Glutamatergic neuron (in vitro differentiated cells): Measurements from ENCODE around the gene THAP2. TPM values are rescaled to one million over a fixed set of nuclear protein-coding genes. Genes with fewer than 3 reads are reported as not detected.

Experiments used
- DNase-seq: peaks from one replicate; pipeline ENCODE4 v3.0.0; 2022
- H3K27ac Mint-ChIP-seq: one replicate; pipeline ENCODE4 v1.8.0; 2020; ENCODE audit warnings: mild to moderate bottlenecking, mixed read lengths, inconsistent platforms; ENCODE audit not compliant: unreplicated experiment
- H3K27me3 Mint-ChIP-seq: one replicate; pipeline ENCODE4 v1.8.0; 2020; ENCODE audit warnings: mild to moderate bottlenecking, moderate library complexity, mixed read lengths, inconsistent platforms; ENCODE audit not compliant: unreplicated experiment
- H3K36me3 Mint-ChIP-seq: one replicate; pipeline ENCODE4 v1.8.0; 2020; ENCODE audit warnings: mild to moderate bottlenecking, mixed read lengths, inconsistent platforms; ENCODE audit not compliant: unreplicated experiment
- H3K4me1 Mint-ChIP-seq: one replicate; pipeline ENCODE4 v1.8.0; 2020; ENCODE audit warnings: mild to moderate bottlenecking, low read depth, mixed read lengths, inconsistent platforms; ENCODE audit not compliant: unreplicated experiment
- H3K4me3 Mint-ChIP-seq: one replicate; pipeline ENCODE4 v1.8.0; 2020; ENCODE audit warnings: mild to moderate bottlenecking, mixed read lengths, inconsistent platforms; ENCODE audit not compliant: unreplicated experiment
- H3K9me3 Mint-ChIP-seq: one replicate; pipeline ENCODE4 v1.8.0; 2020; ENCODE audit warnings: mild to moderate bottlenecking, moderate library complexity, mixed read lengths, inconsistent platforms; ENCODE audit not compliant: unreplicated experiment
- CTCF ChIP-seq: fragments of 200-600 bp; sonication (generic); IDR thresholded peaks from one replicate; pipeline ENCODE4 v1.5.0; 2021; ENCODE audit not compliant: partially characterized antibody, unreplicated experiment
- total RNA-seq: library from RNA; stranded (reverse); fragmentation: NEBNext Ultra II Directional; extraction: Animal tissue kit (Norgen Biotek cat#: 25700); gene quantifications from one replicate; pipeline ENCODE4 v1.2.1, GENCODE V29; 2021; ENCODE audit not compliant: unreplicated experiment

The THAP2 gene
- total RNA-seq, 1 donor from 2014 or later: 7.9 TPM

DNA sequence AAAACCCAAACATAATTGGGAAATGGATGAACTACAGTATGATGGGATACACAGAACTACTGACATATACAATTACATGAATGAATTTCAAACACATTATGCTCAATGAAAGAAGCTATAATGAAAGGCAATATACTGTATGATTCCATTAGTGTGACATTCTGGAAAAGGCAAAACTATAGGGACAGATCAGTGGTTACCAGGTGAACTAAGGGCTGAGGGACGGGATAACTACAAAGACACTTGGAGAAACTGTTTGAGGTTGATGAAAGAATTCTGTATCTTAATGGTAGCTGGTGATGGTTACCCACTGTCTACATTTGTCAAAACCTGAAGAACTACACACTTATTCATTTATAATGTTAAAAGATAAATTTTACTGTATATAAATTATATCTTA is 8.2 kb upstream of the THAP2 start:
- Mint-ChIP-seq H3K36me3 (peaks cover 21% of the 10 kb centered on the region), H3K27me3 (no peaks in the 10 kb centered on the region), H3K27ac (no peak overlapping the region), H3K4me1 (no peaks in the 10 kb centered on the region), H3K9me3 (no peaks in the 10 kb centered on the region), H3K4me3 (no peak overlapping the region)
- DNase-seq: no peak
- TF ChIP-seq CTCF: no peak

DNA sequence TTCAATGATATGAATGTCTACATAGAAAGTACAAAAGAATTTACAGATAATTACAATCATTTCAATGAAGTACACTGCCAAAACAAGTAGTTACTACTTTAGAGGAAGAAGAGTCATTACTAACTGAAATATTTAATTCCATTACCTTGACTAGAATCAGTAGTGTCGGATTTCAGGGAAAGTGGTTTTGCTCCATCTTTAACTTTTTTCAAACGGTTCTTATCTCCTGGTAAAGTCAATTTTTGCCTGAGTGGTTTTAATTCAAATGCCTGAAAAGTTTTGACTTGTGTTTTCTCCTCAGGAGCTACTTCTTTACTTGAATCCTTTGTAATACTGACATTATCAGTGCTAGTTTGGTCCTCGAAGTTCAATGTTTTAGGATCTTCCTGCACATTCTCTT is 7.4 kb upstream of the THAP2 start:
- no peak for DNase-seq
- Mint-ChIP-seq H3K4me3 (no peak overlapping the region), H3K27me3 (no peaks in the 10 kb centered on the region), H3K4me1 (peaks cover 1% of the 10 kb centered on the region), H3K36me3 (peaks cover 21% of the 10 kb centered on the region), H3K27ac (no peak overlapping the region), H3K9me3 (no peaks in the 10 kb centered on the region)
- TF ChIP-seq CTCF: no peak

DNA sequence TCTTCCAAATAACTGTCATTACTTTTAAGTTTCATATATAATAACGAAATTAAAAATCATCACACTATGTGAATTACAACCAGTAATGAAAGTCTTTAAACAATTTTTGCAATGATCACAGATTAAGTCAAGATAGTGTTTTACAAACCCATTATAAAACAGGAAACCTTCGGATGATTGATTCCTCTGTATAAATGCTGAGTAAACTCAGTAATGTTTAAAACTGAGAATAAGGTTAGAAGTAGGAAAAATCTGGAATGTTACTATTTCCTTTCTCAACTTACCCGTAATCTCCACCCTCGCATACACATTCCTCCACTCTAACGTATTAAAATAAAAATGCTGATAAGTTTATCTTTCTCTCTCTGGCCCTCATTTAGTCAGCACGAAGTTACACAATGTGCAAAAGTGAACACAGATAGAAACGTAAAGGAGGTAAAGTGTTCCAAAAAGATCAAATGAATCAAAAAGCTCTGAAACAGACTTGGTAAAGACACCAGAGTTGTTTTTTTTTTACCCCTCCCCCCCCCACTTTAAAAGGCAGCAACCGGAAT is 2.0 kb upstream of the THAP2 start:
- no peak for DNase-seq
- no peak for TF ChIP-seq CTCF
- Mint-ChIP-seq H3K4me3 (peak overlapping the region; percentile 93), H3K36me3 (peaks cover 10% of the 10 kb centered on the region), H3K27ac (no peak overlapping the region), H3K4me1 (peaks cover 10% of the 10 kb centered on the region), H3K27me3 (peaks cover 16% of the 10 kb centered on the region), H3K9me3 (peaks cover 12% of the 10 kb centered on the region)

DNA sequence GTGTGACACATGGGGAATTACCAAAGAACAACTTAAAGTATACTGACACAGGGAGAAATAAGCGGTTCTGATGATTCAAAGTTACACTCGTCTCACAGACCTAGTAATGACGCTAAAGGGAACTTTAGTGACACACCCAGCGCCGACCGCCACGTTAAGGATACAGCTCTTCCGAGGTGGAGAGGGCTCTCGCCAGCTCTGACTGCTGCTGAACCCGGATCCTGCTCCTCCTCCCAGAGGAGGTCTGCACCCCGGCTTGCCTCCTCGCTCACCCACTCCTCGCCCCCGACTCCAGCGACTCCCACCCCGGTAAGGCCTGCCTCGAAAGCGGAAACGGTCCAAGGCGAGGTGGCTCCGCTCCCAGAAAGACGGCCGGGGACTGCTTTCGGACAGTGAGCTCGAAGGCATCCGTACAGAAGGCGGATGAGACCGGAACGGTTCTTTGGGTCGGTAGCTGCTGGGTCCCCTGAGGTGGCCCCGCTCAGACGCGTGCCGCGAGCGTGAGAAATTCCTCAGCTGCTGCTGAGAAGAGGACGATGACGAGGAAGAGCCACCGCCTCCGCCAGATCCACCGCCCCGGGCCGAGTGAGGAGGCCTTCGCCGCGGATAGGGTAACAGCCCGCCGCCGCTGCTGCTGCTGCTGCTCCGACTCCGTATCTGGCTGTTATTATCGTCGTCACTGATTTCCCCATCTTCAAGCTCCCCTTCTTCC is 1.1 kb upstream of the THAP2 start:
- no peak for TF ChIP-seq CTCF
- Mint-ChIP-seq H3K4me1 (peaks cover 14% of the 10 kb centered on the region), H3K27ac (peak overlapping the region; percentile 99), H3K36me3 (peaks cover 7% of the 10 kb centered on the region), H3K27me3 (peaks cover 16% of the 10 kb centered on the region), H3K4me3 (peak overlapping the region; percentile 93), H3K9me3 (peaks cover 12% of the 10 kb centered on the region)
- peak; percentile 65 for DNase-seq

- H3K27ac Mint-ChIP-seq: peak overlapping the region; percentile 99
- no peaks in the 10 kb centered on the region for H3K36me3 Mint-ChIP-seq
- DNase-seq: no peak
- peaks cover 14% of the 10 kb centered on the region for H3K4me1 Mint-ChIP-seq
- peaks cover 14% of the 10 kb centered on the region for H3K9me3 Mint-ChIP-seq
- H3K4me3 Mint-ChIP-seq: peak overlapping the region; percentile 93
- TF ChIP-seq CTCF: no peak
- peaks cover 16% of the 10 kb centered on the region for H3K27me3 Mint-ChIP-seq
These were observed 449 bp downstream of the THAP2 start for GRCh38 chr12:71664411-71665089.
